H9 (cell line): ENCODE measurements around the gene ABCB8. TPM values are rescaled to one million over a fixed set of nuclear protein-coding genes. Genes with fewer than 3 reads are reported as not detected.

Experiments used
- DNase-seq: peaks from one replicate; pipeline ENCODE4 v3.0.0-alpha.2; 2017
- H2AFZ ChIP-seq: one replicate; pipeline ENCODE4 v1.6.1; 2013; ENCODE audit warnings: mild to moderate bottlenecking, low read length, control low read depth, moderate library complexity
- H2AK5ac ChIP-seq: 2 replicates; pipeline ENCODE4 v1.6.1; 2013; ENCODE audit warnings: low read length, control low read depth, mixed read lengths; ENCODE audit not compliant: insufficient read length
- H2BK120ac ChIP-seq: one replicate; pipeline ENCODE4 v1.6.1; 2013; ENCODE audit warnings: low read depth, mild to moderate bottlenecking, low read length, control low read depth, inconsistent platforms; ENCODE audit not compliant: poor library complexity, severe bottlenecking
- H2BK12ac ChIP-seq: 2 replicates; pipeline ENCODE4 v1.6.1; 2013; ENCODE audit warnings: low read length, control low read depth, mixed read lengths, low read depth; ENCODE audit not compliant: insufficient read length
- H2BK15ac ChIP-seq: 2 replicates; pipeline ENCODE4 v1.6.1; 2013; ENCODE audit warnings: low read depth, low read length, control low read depth
- H2BK20ac ChIP-seq: one replicate; pipeline ENCODE4 v1.6.1; 2013; ENCODE audit warnings: low read depth, mild to moderate bottlenecking, low read length, control low read depth, inconsistent platforms; ENCODE audit not compliant: poor library complexity, severe bottlenecking
- H2BK5ac ChIP-seq: 2 replicates; pipeline ENCODE4 v1.6.1; 2013; ENCODE audit warnings: low read length, control low read depth, mixed read lengths; ENCODE audit not compliant: insufficient read length
- H3K14ac ChIP-seq: 2 replicates; pipeline ENCODE4 v1.6.1; 2013; ENCODE audit warnings: low read length, control low read depth; ENCODE audit not compliant: insufficient read depth
- H3K18ac ChIP-seq: 2 replicates; pipeline ENCODE4 v1.6.1; 2013; ENCODE audit warnings: low read depth, mild to moderate bottlenecking, mixed read lengths, low read length, control low read depth; ENCODE audit not compliant: insufficient read length
- H3K23ac ChIP-seq: 2 replicates; pipeline ENCODE4 v1.6.1; 2013; ENCODE audit warnings: low read length, control low read depth, mixed read lengths, low read depth; ENCODE audit not compliant: insufficient read length
- H3K23me2 ChIP-seq: 2 replicates; pipeline ENCODE4 v1.6.1; 2013; ENCODE audit warnings: low read depth, mild to moderate bottlenecking, mixed read lengths, low read length, control low read depth; ENCODE audit not compliant: insufficient read length, poor library complexity, severe bottlenecking
- H3K27ac ChIP-seq: 2 replicates; pipeline ENCODE4 v1.5.1; 2013; ENCODE audit warnings: low read length, control low read depth, mixed read lengths, low read depth; ENCODE audit not compliant: insufficient read length
- H3K27me3 ChIP-seq: 2 replicates; pipeline ENCODE4 v1.6.1; 2013; ENCODE audit warnings: low read length, control low read depth, inconsistent platforms; ENCODE audit not compliant: insufficient read depth
- H3K4ac ChIP-seq: 2 replicates; pipeline ENCODE4 v1.6.1; 2013; ENCODE audit warnings: low read depth, mild to moderate bottlenecking, control low read depth, inconsistent platforms, low read length, moderate library complexity
- H3K4me1 ChIP-seq: 2 replicates; pipeline ENCODE4 v1.6.1; 2013; ENCODE audit warnings: low read length, control low read depth, inconsistent platforms; ENCODE audit not compliant: insufficient read depth
- H3K4me2 ChIP-seq: 2 replicates; pipeline ENCODE4 v1.6.1; 2013; ENCODE audit warnings: low read length, control low read depth, mixed read lengths; ENCODE audit not compliant: insufficient read length, insufficient read depth
- H3K56ac ChIP-seq: 2 replicates; pipeline ENCODE4 v1.6.1; 2013; ENCODE audit warnings: low read depth, mild to moderate bottlenecking, mixed read lengths, low read length, control low read depth; ENCODE audit not compliant: insufficient read length
- H3K79me1 ChIP-seq: 2 replicates; pipeline ENCODE4 v1.6.1; 2013; ENCODE audit warnings: low read depth, mild to moderate bottlenecking, moderate library complexity, low read length, control low read depth, inconsistent platforms; ENCODE audit not compliant: insufficient read depth, poor library complexity, severe bottlenecking
- H3K79me2 ChIP-seq: 2 replicates; pipeline ENCODE4 v1.6.1; 2013; ENCODE audit warnings: low read length, control low read depth, inconsistent platforms; ENCODE audit not compliant: insufficient read depth
- H3K9ac ChIP-seq: 2 replicates; pipeline ENCODE4 v1.6.1; 2013; ENCODE audit warnings: low read length, control low read depth, mixed read lengths; ENCODE audit not compliant: insufficient read length; ENCODE audit errors: extremely low read depth
- H3K9me3 ChIP-seq: one replicate; pipeline ENCODE4 v1.6.1; 2013; ENCODE audit warnings: low read depth, low read length, inconsistent platforms; ENCODE audit not compliant: control insufficient read depth
- H3T11ph ChIP-seq: one replicate; pipeline ENCODE4 v1.6.1; 2013; ENCODE audit warnings: mild to moderate bottlenecking, low read length, control low read depth, inconsistent platforms
- H4K20me1 ChIP-seq: one replicate; pipeline ENCODE4 v1.6.1; 2013; ENCODE audit not compliant: control insufficient read depth, insufficient read length, insufficient read depth
- H4K5ac ChIP-seq: 2 replicates; pipeline ENCODE4 v1.6.1; 2013; ENCODE audit warnings: low read depth, mild to moderate bottlenecking, mixed read lengths, low read length, control low read depth; ENCODE audit not compliant: insufficient read length
- H4K8ac ChIP-seq: replicated peaks from 2 replicates; pipeline ENCODE4 v1.6.1; 2013; ENCODE audit warnings: low read length, control low read depth, mixed read lengths, low read depth; ENCODE audit not compliant: insufficient read length
- H4K91ac ChIP-seq: 2 replicates; pipeline ENCODE4 v1.6.1; 2013; ENCODE audit warnings: low read depth, mild to moderate bottlenecking, moderate library complexity, mixed read lengths, low read length, control low read depth; ENCODE audit not compliant: insufficient read length
- H3K27ac Mint-ChIP-seq, 3 experiments: 2 replicates in 2 of 3; 3 replicates in 1 of 3; pipeline ENCODE4 v1.8.0; 2020 to 2021; ENCODE audit warnings: mixed read lengths in 3 of 3, mild to moderate bottlenecking in 1 of 3, moderate library complexity in 1 of 3
- H3K27me3 Mint-ChIP-seq: 2 replicates; pipeline ENCODE4 v1.8.0; 2021; ENCODE audit warnings: low read depth, mild to moderate bottlenecking, moderate library complexity, mixed read lengths
- H3K36me3 Mint-ChIP-seq, 3 experiments: 2 replicates in 2 of 3; 3 replicates in 1 of 3; pipeline ENCODE4 v1.8.0; 2020 to 2021; ENCODE audit warnings: low read depth in 3 of 3, mixed read lengths in 3 of 3; ENCODE audit not compliant: insufficient read depth in 1 of 3
- H3K4me1 Mint-ChIP-seq, 2 experiments: 2 replicates each; pipeline ENCODE4 v1.8.0; 2020; ENCODE audit warnings: mixed read lengths in 2 of 2
- H3K4me3 Mint-ChIP-seq, 2 experiments: 2 replicates in 1 of 2; 3 replicates in 1 of 2; pipeline ENCODE4 v1.8.0; 2020 to 2021; ENCODE audit warnings: mild to moderate bottlenecking in 2 of 2, mixed read lengths in 2 of 2, moderate library complexity in 1 of 2
- H3K9me3 Mint-ChIP-seq, 2 experiments: 2 replicates in 1 of 2; 3 replicates in 1 of 2; pipeline ENCODE4 v1.8.0; 2020; ENCODE audit warnings: mild to moderate bottlenecking in 2 of 2, mixed read lengths in 2 of 2, moderate library complexity in 1 of 2
- CTCF ChIP-seq: fragments of 200-600 bp; sonication (generic); conservative IDR thresholded peaks from 3 replicates; pipeline ENCODE4 v1.8.0; 2021; ENCODE audit warnings: antibody characterized with exemption, mild to moderate bottlenecking
- WGBS: extraction: QIAGEN DNeasy Blood & Tissue Kit; methylation state at CpG from one replicate; pipeline ENCODE4 v1.1.7; 2013; ENCODE audit warnings: missing lambda C conversion rate, low lambda C conversion rate, mixed read lengths; ENCODE audit not compliant: insufficient read length; ENCODE audit errors: extremely low coverage; 5-methylcytosine and 5-hydroxymethylcytosine counted together
- total RNA-seq: library from RNA; stranded (reverse); gene quantifications from 2 replicates; pipeline ENCODE4 v1.2.1, GENCODE V29; 2021

The ABCB8 gene
- total RNA-seq, 1 experiment from 2014 or later, result 22.1 TPM

- peaks cover 7% of the 10 kb centered on the region for H3K23me2 ChIP-seq
- H2BK12ac ChIP-seq, result no peak overlapping the region
- no peak for DNase-seq
- H3K36me3 Mint-ChIP-seq, result peaks cover 11 to 25% (median 22%) of the 10 kb centered on the region in 3 experiments
- H3K18ac ChIP-seq, result no peak overlapping the region
- no peak overlapping the region for H2BK5ac ChIP-seq
- H3K4ac ChIP-seq, result no peak overlapping the region
- H3K4me3 Mint-ChIP-seq, result peak overlapping the region; percentile 79 to 92
- no peak overlapping the region for H2BK20ac ChIP-seq
- no peak overlapping the region for H4K5ac ChIP-seq
- no peak overlapping the region for H4K91ac ChIP-seq
- peak overlapping the region in 2 of 3 experiments; percentile 66 to 84; a peak in 1 of 7 replicates for H3K27ac Mint-ChIP-seq
- H3K9ac ChIP-seq, result no peak overlapping the region
- no peak overlapping the region for H2BK15ac ChIP-seq
- no peaks in the 10 kb centered on the region; the same call in 1 of the 2 replicates for H3K27me3 ChIP-seq
- no peak for TF ChIP-seq CTCF
- H3T11ph ChIP-seq, result no peak overlapping the region
- no peaks in the 10 kb centered on the region for H3K9me3 Mint-ChIP-seq
- no peak overlapping the region for H2AFZ ChIP-seq
- H3K79me1 ChIP-seq, result no peaks in the 10 kb centered on the region
- H3K4me1 ChIP-seq, result no peaks in the 10 kb centered on the region
- no peak overlapping the region for H3K56ac ChIP-seq
- no peak overlapping the region for H3K27ac ChIP-seq
- no peak overlapping the region for H4K8ac ChIP-seq
- no peak overlapping the region for H3K14ac ChIP-seq
- H3K79me2 ChIP-seq, result no peaks in the 10 kb centered on the region; the same call in 1 of the 2 replicates
- no CpG with 5 or more reads among the region's 27 CpGs for WGBS
- no peak overlapping the region for H3K23ac ChIP-seq
- H4K20me1 ChIP-seq, result no peaks in the 10 kb centered on the region
- H2AK5ac ChIP-seq, result no peak overlapping the region
- no peak overlapping the region for H2BK120ac ChIP-seq
- H3K9me3 ChIP-seq, result no peaks in the 10 kb centered on the region
- peak overlapping the region; percentile 70 for H3K4me2 ChIP-seq
- H3K4me1 Mint-ChIP-seq, result peaks cover 32 to 43% of the 10 kb centered on the region in 2 experiments
- H3K27me3 Mint-ChIP-seq, result peaks cover 6% of the 10 kb centered on the region
Observed at GRCh38 chr7:151079199-151079910, 51.1 kb downstream of the ABCB8 start.
